BLaER1 treated with 17β-estradiol and CSF1 and Interleukin-3, amounts not matched to agents 10 nM and 100 nM (cell line): Measurements from ENCODE around the gene MMEL1.

Source experiments
- H3K27ac ChIP-seq, 11 experiments: shearing (Covaris generic); formaldehyde crosslinking; 2 replicates each; pipeline ENCODE4 v1.8.1; 2022
- H3K27me3 ChIP-seq, 11 experiments: shearing (Covaris generic); formaldehyde crosslinking; 2 replicates each; pipeline ENCODE4 v1.8.1; 2022
- H3K36me3 ChIP-seq, 11 experiments: shearing (Covaris generic); formaldehyde crosslinking; 2 replicates each; pipeline ENCODE4 v1.8.1; 2022
- H3K4me1 ChIP-seq, 10 experiments: shearing (Covaris generic); formaldehyde crosslinking; 2 replicates each; pipeline ENCODE4 v1.8.1; 2022
- H3K4me2 ChIP-seq, 11 experiments: shearing (Covaris generic); formaldehyde crosslinking; 2 replicates each; pipeline ENCODE4 v1.8.1; 2022
- H3K4me3 ChIP-seq, 10 experiments: shearing (Covaris generic); formaldehyde crosslinking; 2 replicates each; pipeline ENCODE4 v1.8.1; 2022
- H3K9ac ChIP-seq, 11 experiments: shearing (Covaris generic); formaldehyde crosslinking; 2 replicates each; pipeline ENCODE4 v1.8.1; 2022
- H3K9me3 ChIP-seq, 11 experiments: shearing (Covaris generic); formaldehyde crosslinking; replicated peaks in 1 of 11; 2 replicates each; pipeline ENCODE4 v1.8.1; 2022
- H4K20me1 ChIP-seq, 11 experiments: shearing (Covaris generic); formaldehyde crosslinking; 2 replicates each; pipeline ENCODE4 v1.8.1; 2022
- Cebpa-rat ChIP-seq, 11 experiments: shearing (Covaris generic); IDR thresholded peaks; 2 replicates each; pipeline ENCODE4 v1.8.1; 2022

MMEL1 gene

GRCh38 chr1:2560299-2561073 is 72.3 kb downstream of the MMEL1 start:
- Histone ChIP-seq H3K9me3 (no peaks in the 10 kb centered on the region), H3K27ac (peak overlapping the region in 2 of 11 experiments; percentile 36 to 44; a peak in 3 of 22 replicates), H3K4me3 (peak overlapping the region in 3 of 10 experiments; percentile 24 to 92 (median 78); a peak in 4 of 20 replicates), H3K4me1 (peaks cover 82 to 91% (median 88%) of the 10 kb centered on the region in 10 experiments), H3K27me3 (no peaks in the 10 kb centered on the region), H3K4me2 (peak overlapping the region; percentile 57 to 100 (median 91)), H3K36me3 (peaks cover 0 to 73% (median 0%) of the 10 kb centered on the region in 11 experiments; a peak in 6 of 22 replicates), H3K9ac (peak overlapping the region in 4 of 11 experiments; percentile 11 to 95 (median 65); a peak in 7 of 22 replicates), H4K20me1 (peaks cover 9 to 77% (median 28%) of the 10 kb centered on the region in 11 experiments; a peak in 16 of 22 replicates)
- no peak for TF ChIP-seq Cebpa-rat (IDR thresholded peaks at IDR 0.05)

- H3K4me2 ChIP-seq, result peak overlapping the region in 6 of 11 experiments; percentile 11 to 100 (median 86); a peak in 7 of 22 replicates
- H4K20me1 ChIP-seq, result peaks cover 12 to 76% (median 34%) of the 10 kb centered on the region in 11 experiments; a peak in 17 of 22 replicates
- peak overlapping the region in 2 of 11 experiments; percentile 91 to 95; a peak in 4 of 22 replicates for H3K9ac ChIP-seq
- no peaks in the 10 kb centered on the region for H3K27me3 ChIP-seq
- no peak overlapping the region for H3K27ac ChIP-seq
- no peaks in the 10 kb centered on the region for H3K9me3 ChIP-seq
- H3K36me3 ChIP-seq, result peaks cover 0 to 73% (median 0%) of the 10 kb centered on the region in 11 experiments; a peak in 6 of 22 replicates
- H3K4me3 ChIP-seq, result peak overlapping the region in 2 of 10 experiments; percentile 78 to 92; a peak in 4 of 20 replicates
- peaks cover 82 to 91% (median 88%) of the 10 kb centered on the region in 10 experiments for H3K4me1 ChIP-seq
- no peak for TF ChIP-seq Cebpa-rat (IDR thresholded peaks at IDR 0.05)
Observed at GRCh38 chr1:2559509-2560298, 73.1 kb downstream of the MMEL1 start.

GRCh38 chr1:2558861-2559260 is 74.0 kb downstream of the MMEL1 start:
- peak overlapping the region in 2 of 11 experiments; percentile 91 to 95; a peak in 4 of 22 replicates for H3K9ac ChIP-seq
- H3K36me3 ChIP-seq, result peaks cover 0 to 66% (median 0%) of the 10 kb centered on the region in 11 experiments; a peak in 6 of 22 replicates
- H3K4me3 ChIP-seq, result peak overlapping the region in 2 of 10 experiments; percentile 78 to 92; a peak in 4 of 20 replicates
- H3K9me3 ChIP-seq, result no peaks in the 10 kb centered on the region
- H3K4me2 ChIP-seq, result peak overlapping the region in 9 of 11 experiments; percentile 8 to 100 (median 99); a peak in 12 of 22 replicates
- H3K27ac ChIP-seq, result no peak overlapping the region; a peak in 1 of 22 replicates
- TF ChIP-seq Cebpa-rat (IDR thresholded peaks at IDR 0.05), result no peak
- peaks cover 12 to 75% (median 34%) of the 10 kb centered on the region in 11 experiments; a peak in 17 of 22 replicates for H4K20me1 ChIP-seq
- no peaks in the 10 kb centered on the region for H3K27me3 ChIP-seq
- H3K4me1 ChIP-seq, result peaks cover 82 to 91% (median 88%) of the 10 kb centered on the region in 10 experiments

GRCh38 chr1:2558420-2558819 is 74.4 kb downstream of the MMEL1 start:
- H3K36me3 ChIP-seq, result peaks cover 0 to 62% (median 0%) of the 10 kb centered on the region in 11 experiments; a peak in 6 of 22 replicates
- H3K4me1 ChIP-seq, result peaks cover 80 to 88% (median 86%) of the 10 kb centered on the region in 10 experiments
- H3K4me3 ChIP-seq, result peak overlapping the region in 3 of 10 experiments; percentile 78 to 92 (median 82); a peak in 5 of 20 replicates
- peak overlapping the region in 2 of 11 experiments; percentile 91 to 95; a peak in 6 of 22 replicates for H3K9ac ChIP-seq
- H3K27me3 ChIP-seq, result no peaks in the 10 kb centered on the region
- H3K4me2 ChIP-seq, result peak overlapping the region; percentile 94 to 100 (median 99); a peak in 17 of 22 replicates
- TF ChIP-seq Cebpa-rat (IDR thresholded peaks at IDR 0.05), result no peak
- no peaks in the 10 kb centered on the region for H3K9me3 ChIP-seq
- H4K20me1 ChIP-seq, result peaks cover 12 to 70% (median 34%) of the 10 kb centered on the region in 11 experiments; a peak in 17 of 22 replicates
- H3K27ac ChIP-seq, result peak overlapping the region in 1 of 11 experiments; percentile 94; a peak in 1 of 22 replicates

GRCh38 chr1:2557482-2558400 is 75.1 kb downstream of the MMEL1 start:
- TF ChIP-seq Cebpa-rat (IDR thresholded peaks at IDR 0.05), result no peak
- Histone ChIP-seq H3K4me2 (peak overlapping the region; percentile 94 to 100 (median 99)), H3K27ac (peak overlapping the region in 9 of 11 experiments; percentile 82 to 96 (median 92); a peak in 16 of 22 replicates), H3K4me3 (peak overlapping the region; percentile 58 to 92 (median 68); a peak in 17 of 20 replicates), H3K9me3 (no peaks in the 10 kb centered on the region), H3K27me3 (no peaks in the 10 kb centered on the region), H3K4me1 (peaks cover 73 to 82% (median 79%) of the 10 kb centered on the region in 10 experiments), H3K9ac (peak overlapping the region; percentile 80 to 95 (median 85); a peak in 21 of 22 replicates), H3K36me3 (peaks cover 0 to 55% (median 0%) of the 10 kb centered on the region in 11 experiments; a peak in 6 of 22 replicates), H4K20me1 (peaks cover 12 to 64% (median 34%) of the 10 kb centered on the region in 11 experiments; a peak in 17 of 22 replicates)

- H3K4me1 ChIP-seq, result peaks cover 71 to 82% (median 77%) of the 10 kb centered on the region in 10 experiments
- H3K9ac ChIP-seq, result peak overlapping the region; percentile 80 to 95 (median 85)
- TF ChIP-seq Cebpa-rat (IDR thresholded peaks at IDR 0.05), result no peak
- H3K4me2 ChIP-seq, result peak overlapping the region; percentile 94 to 100 (median 99)
- H3K27ac ChIP-seq, result peak overlapping the region; percentile 77 to 96 (median 91)
- peaks cover 7 to 56% (median 27%) of the 10 kb centered on the region in 11 experiments; a peak in 17 of 22 replicates for H4K20me1 ChIP-seq
- peak overlapping the region; percentile 58 to 92 (median 68) for H3K4me3 ChIP-seq
- H3K36me3 ChIP-seq, result peaks cover 0 to 46% (median 0%) of the 10 kb centered on the region in 11 experiments; a peak in 6 of 22 replicates
- no peaks in the 10 kb centered on the region for H3K9me3 ChIP-seq
- no peaks in the 10 kb centered on the region for H3K27me3 ChIP-seq
Observed at GRCh38 chr1:2556678-2557481, 75.9 kb downstream of the MMEL1 start.

- Histone ChIP-seq H3K27me3 (no peaks in the 10 kb centered on the region), H3K27ac (peak within 1 kb of the TSS; percentile 77 to 96 (median 91)), H3K4me1 (peaks cover 71 to 82% (median 77%) of the 10 kb centered on the region in 10 experiments), H4K20me1 (peaks cover under 1 to 50% (median 21%) of the 10 kb centered on the region in 11 experiments; a peak in 17 of 22 replicates), H3K36me3 (peaks cover 0 to 40% (median 0%) of the 10 kb centered on the region in 11 experiments; a peak in 6 of 22 replicates), H3K9me3 (no peaks in the 10 kb centered on the region), H3K4me2 (peak within 1 kb of the TSS; percentile 94 to 100 (median 99)), H3K4me3 (peak within 1 kb of the TSS; percentile 58 to 92 (median 68)), H3K9ac (peak within 1 kb of the TSS; percentile 80 to 95 (median 85))
- no peak for TF ChIP-seq Cebpa-rat (IDR thresholded peaks at IDR 0.05)
Observed at GRCh38 chr1:2556277-2556677, 76.5 kb downstream of the MMEL1 start, which contains the start of gene TNFRSF14. Gene TNFRSF14, plus strand, starts transcription at chr1:2556371. Its CDS starts 294 bp downstream, at chr1:2556665.
